CD4-positive, alpha-beta T cell treated with Interleukin-4 for 4 hours (primary cell): Measurements from ENCODE around the gene LRRC4.

Experiments used
- DNase-seq: peaks from one replicate; pipeline ENCODE4 v3.0.0-alpha.2; 2020

LRRC4 gene

DNA sequence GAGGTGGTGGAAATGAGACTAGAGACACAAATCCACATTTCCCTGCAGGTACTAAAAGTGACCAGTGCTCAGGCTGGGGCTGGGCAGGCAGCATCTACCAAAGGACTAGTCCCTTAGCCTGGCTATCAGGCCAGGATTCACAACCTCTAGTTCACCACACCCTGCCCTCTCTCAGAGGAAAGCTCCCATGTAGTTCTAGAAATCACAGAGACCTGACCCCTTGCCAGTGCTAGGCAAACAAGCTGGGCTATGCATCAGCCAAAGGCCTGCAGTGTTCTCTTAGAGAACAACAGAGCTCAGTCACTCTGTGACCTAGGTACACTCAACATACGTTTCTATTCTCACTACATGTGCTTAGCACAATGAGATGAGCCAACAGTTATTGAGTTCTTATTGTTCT lies 26.7 kb upstream of the LRRC4 start:
- no peak for DNase-seq

GRCh38 chr7:128056901-128057300 lies 25.7 kb upstream of the LRRC4 start:
- DNase-seq: no peak

DNA sequence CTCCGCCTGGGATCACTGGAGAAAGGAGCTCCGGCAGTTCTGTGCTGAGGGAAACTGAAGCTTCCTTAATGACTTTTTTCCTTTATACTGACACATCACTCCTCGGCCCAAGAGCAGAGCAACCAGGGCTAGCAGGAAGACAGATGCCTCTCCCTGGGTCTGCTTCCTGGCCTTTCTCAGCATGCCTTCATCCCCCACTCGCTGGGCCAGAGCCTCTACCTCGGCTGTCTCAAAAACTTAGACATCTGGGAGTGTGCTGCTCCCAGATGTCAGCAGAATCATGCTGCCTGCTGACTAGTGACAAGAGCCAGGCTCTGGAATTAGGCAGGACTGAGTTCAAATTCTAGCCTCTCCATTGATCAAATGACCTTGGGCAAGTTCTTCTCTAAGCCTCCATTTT lies 24.4 kb upstream of the LRRC4 start:
- no peak for DNase-seq

DNA sequence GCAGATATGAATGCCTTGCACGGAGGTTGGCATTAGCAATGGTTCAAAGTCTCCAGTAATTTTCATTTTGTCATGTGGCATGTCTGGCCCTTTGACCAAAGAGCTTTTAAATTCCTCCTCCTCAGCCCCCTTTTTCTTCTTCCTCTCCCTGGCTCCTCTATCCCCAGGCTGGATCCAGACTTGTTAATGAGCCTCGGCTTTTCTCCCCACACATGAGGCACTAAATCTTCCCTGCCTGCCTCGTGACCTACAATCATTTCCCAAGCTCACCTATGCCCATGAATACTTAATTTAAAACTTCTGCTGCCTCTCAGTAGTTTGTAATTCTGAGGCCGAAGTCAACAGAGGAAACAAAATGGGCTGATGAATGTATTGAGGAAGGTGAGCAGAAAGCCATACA lies 23.3 kb upstream of the LRRC4 start:
- DNase-seq: no peak

GRCh38 chr7:128053991-128054390 lies 22.8 kb upstream of the LRRC4 start:
- no peak for DNase-seq

GRCh38 chr7:128053023-128053422 lies 21.8 kb upstream of the LRRC4 start:
- no peak for DNase-seq

DNA sequence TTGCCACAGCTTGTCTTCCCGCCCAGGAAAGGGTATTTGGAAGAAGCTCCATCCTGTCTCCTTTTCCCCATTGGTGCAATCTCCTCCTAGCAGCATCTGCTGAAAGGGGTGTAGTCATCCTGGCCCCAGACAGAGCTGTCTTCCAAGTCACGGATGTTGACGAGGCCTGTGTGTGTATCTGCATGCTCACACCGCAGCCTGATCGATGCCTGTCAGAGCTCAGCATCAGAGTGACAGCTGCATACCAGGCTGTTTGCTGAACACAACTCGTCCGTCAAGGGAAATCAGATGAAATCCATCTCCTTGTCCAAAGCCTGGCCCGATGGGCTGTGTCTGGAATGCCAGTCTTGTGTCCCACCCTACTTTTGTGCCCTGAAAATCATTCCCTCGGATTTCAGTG lies 21.2 kb upstream of the LRRC4 start:
- DNase-seq: no peak

DNA sequence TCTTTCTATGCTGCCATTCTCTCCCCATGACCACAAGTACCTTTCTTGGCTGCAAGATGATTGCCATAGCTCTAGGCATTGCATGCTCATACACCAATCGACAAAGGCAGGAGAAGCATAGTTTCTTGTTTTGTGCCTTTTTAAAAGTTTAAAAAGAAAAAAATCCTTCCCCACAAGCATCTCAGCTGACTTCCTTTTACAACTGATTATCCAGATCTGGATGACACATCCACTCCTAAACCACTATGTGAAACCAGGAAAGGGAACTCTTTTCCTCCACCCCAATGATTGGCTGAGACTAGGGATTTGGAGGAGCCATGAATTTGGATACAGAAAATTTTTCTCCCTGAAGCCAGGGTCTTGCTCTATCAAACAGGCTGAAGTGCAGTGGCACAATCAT lies 14.5 kb upstream of the LRRC4 start:
- no peak for DNase-seq

GRCh38 chr7:128045158-128045557 lies 13.9 kb upstream of the LRRC4 start:
- no peak for DNase-seq

GRCh38 chr7:128044064-128044463 lies 12.8 kb upstream of the LRRC4 start:
- no peak for DNase-seq

DNA sequence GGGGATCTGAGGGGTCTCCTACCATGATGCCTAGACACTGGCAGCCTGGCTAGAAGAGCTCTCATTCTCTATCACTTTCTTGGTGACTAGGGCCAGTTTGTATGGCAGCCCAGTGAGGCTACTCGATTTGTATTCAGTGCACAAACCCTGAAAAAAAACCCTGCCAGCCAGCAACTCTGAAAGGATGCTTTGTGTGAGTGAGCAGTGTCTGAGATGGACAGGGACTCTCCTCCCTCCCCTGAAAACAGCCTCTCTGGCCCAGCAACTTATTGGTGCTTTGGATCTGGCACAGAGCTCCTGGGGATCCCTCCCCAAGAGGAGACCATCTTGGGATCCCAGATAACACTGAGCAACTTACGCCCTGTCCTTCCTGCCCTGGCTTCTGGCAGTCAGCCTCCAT lies 10.8 kb upstream of the LRRC4 start:
- no peak for DNase-seq

DNA sequence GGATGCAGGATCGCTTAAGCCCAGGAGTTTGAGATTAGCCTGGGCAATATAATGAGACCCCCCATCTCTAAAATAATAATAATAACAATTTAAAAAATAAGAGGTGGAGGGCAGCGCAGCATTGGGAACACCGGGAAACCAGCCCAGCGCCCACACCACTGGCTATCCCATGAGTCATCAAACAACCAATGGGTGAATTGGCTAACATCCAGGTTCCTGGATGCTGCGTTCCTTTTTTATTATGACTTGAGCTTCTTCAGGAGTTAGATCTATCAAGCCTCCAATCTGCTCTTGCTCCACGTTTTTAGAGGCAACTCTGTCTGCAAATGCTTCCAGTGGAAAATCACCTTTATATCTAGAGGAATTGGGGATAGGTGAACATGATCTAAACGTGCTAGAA lies 10.0 kb upstream of the LRRC4 start:
- no peak for DNase-seq

GRCh38 chr7:128040205-128040604 lies 9.0 kb upstream of the LRRC4 start:
- no peak for DNase-seq

DNA sequence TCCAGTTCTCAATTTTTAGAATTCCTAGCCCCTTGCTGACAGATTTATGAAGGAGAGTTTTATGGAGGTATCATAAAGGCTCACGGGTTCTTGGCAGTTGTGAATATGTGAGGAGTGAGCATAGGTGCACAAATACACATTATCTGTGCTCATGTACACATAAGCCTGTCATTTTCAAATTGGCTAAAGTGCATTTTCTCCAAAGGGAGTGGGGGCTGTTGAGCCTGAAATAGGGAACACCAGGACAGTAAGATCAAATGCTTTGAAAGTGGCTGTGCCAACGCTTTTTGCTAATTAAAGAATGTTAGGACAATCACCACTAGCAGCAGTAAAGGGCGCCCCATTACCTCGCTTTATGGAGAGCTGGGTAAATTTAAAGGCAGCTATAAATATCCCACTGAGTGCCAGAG lies 8.3 kb upstream of the LRRC4 start:
- DNase-seq: no peak

- DNase-seq: no peak
Observed at GRCh38 chr7:128037880-128038619, 6.8 kb upstream of the LRRC4 start.

GRCh38 chr7:128037081-128037480 lies 5.8 kb upstream of the LRRC4 start:
- no peak for DNase-seq

- no peak for DNase-seq
Observed at GRCh38 chr7:128036226-128036940, 5.1 kb upstream of the LRRC4 start.

DNA sequence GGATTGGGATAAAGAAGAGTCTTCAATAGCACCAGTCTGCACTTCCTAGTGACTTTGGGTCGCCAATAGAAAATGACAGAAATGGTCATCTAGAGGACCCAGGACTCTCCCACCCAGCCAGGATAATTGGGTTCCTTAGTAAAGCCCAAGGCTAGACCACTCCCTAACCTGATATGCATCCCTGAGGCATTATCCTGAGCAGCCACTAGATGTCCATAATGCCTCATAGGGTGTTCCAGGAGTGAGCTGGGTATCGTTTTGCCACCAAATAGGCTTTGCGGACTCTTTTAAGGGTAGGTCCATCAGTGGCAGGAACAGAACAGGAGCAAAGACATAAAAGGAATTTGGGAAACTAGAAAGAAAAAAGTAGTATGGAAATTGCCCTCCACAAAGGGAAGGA lies 4.5 kb upstream of the LRRC4 start:
- no peak for DNase-seq

GRCh38 chr7:128034825-128035224 lies 3.6 kb upstream of the LRRC4 start:
- DNase-seq: no peak

DNA sequence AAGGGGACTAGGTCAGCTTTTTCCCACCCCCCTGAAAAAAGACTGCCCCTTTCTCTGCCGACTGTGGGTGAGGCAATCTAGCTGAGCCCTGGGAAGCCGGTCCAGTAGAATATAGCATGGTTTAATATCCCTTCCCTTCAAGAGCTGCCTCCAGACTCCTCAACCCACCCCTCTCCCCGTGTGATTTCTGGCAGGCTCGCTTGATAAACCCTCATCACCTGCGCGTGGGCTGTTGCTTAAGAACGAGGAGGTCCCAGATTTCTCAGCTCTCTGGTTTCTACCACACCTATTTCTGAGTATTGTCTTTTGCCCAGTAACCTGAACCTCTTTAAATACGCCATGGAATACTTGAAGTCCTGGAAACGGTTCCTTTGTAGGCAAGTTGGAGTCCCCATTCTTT lies 2.0 kb upstream of the LRRC4 start:
- DNase-seq: no peak

DNA sequence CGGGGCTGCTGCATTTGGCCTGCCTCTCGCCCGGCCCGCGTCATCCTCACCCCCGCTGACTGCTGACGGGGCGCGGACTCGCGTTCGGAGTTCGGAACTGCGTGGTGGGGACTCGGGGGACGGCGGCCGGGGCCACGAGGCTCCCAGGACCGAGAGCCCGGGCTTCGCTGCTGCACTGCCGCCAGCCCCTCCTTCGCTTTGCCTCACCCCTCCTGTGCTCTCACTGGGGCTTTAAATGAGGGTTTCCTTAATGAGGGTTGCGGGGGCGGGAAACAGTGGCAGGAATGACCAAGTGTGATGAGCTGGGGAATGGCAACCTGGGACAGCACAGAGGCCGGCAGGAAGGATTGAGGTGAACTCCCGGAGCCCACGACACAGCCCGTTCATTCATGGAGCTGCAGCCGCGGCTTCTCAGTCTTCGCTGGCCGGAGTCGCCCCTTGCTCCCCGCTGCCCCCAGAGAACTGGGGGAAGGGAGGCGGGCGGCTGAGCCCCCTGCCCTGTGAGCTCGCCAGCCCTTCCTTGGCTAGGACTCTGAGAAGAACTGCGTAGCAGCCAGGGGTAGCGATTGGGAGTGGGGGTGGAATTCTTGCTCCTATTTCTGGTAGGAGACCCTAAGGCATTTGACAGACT lies 1.5 kb upstream of the LRRC4 start:
- DNase-seq: no peak

- DNase-seq: peak; percentile 50
Observed at GRCh38 chr7:128031901-128032604, 816 bp upstream of the LRRC4 start.

DNA sequence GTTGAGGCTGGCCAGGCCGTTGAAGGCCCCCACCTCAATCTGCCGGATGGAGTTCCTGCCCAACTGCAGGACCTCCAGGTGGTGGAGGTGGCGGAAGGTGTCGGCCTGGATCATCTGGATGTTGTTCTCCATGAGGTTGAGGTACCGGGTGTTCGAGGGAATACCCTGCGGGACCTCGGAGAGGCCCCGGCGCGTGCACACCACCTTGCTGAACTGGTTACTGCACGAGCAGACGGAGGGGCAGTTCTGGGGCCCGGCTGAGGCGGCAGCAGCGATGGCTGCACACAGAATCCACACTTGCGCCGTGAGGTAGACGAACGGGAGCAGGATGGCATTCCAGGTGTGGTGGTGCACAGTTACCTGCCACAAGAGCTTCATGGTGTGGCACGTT lies 979 bp downstream of the LRRC4 start:
- no peak for DNase-seq
